Adipose tissue (tissue), 3 donors: ENCODE results near the gene MYO19. TPM values are rescaled to one million over a fixed set of nuclear protein-coding genes. Genes with fewer than 3 reads are reported as not detected.
"Not testable (repeated sequence)": the region's sequence is repeated elsewhere in the genome, so short reads cannot be mapped to it uniquely, and the experiment has no call there.

Source experiments
- H3K27ac ChIP-seq: one replicate; pipeline ENCODE4 v1.5.1; 2013; ENCODE audit warnings: low read depth, low read length
- WGBS, 3 donors: extraction: QIAGEN DNeasy Blood & Tissue Kit; methylation state at CpG; one replicate each; pipeline ENCODE4 v1.1.7; 2013; 5-methylcytosine and 5-hydroxymethylcytosine counted together
- polyA plus RNA-seq, 3 donors: library from polyadenylated mRNA; stranded (reverse); fragments of 200-250 nt; gene quantifications; one replicate each; pipeline ENCODE4 v1.2.3, GENCODE V29; 2013
- donor health status: healthy with polysubstance abuse.
- donor health status: Bipolar disorder and iron deficiency.
- donor health status: healthy.

Gene MYO19
- polyA plus RNA-seq, 3 donors = 16.5 to 18.6 (median 18.5) TPM

- no peak overlapping the region for H3K27ac ChIP-seq
- WGBS, 3 donors = 96 to 98% (median 97%) methylated on average over 3 of the region's 3 CpGs
Measured at GRCh38 chr17:36540696-36541095, 6.0 kb upstream of the MYO19 start.

GRCh38 chr17:36535669-36536081, 1.0 kb upstream of the MYO19 start:
- no peak overlapping the region for H3K27ac ChIP-seq
- WGBS, 3 donors = 6 to 10% (median 9%) methylated on average over 15 of the region's 15 CpGs

DNA sequence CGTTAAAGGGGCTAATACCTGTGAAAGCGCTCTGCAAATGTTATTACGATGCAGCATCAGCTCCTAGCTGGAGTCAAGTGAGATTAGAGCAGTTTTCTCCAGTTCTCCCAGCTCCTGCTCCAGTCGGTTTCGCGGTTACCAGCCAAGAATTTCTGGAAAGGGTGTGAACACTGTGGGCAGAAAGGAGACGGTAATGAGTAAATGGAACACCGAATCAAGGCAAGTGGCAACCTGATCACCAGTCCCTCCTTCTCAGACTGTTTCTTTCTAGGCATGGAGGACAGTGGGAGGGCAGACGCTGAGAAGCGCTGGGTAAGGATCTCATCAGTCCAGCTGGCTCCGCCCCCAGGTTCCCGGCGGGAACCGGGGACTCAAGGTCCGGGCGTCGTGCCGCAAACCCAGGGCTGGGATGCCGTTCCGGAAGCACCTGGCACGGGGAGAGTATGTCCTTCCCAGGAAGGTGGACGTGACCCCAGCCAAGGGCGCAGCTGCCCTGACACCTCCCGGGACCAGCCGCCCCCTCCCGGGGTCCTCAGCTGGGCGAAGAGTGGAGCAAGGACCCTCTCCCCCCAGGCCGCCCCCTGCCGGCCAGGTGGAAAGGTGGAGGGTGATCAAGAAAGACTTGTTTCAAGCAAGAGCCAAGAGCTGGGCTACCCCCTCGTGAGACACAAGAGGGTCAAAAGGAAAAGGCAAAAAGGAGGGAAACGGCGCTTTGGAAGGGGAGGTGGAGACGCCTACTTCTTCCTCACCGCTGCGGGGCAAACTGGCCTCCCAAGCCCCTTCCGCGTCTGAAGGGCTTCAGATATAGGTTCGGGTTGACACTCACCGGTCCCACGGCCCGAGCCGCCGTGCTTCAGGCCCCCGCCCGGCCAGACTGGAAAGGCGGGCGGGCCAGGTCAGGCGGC, 481 bp downstream of the MYO19 start:
- WGBS, 3 donors = 6 to 8% (median 8%) methylated on average over 45 to 48 of the region's 48 CpGs

DNA sequence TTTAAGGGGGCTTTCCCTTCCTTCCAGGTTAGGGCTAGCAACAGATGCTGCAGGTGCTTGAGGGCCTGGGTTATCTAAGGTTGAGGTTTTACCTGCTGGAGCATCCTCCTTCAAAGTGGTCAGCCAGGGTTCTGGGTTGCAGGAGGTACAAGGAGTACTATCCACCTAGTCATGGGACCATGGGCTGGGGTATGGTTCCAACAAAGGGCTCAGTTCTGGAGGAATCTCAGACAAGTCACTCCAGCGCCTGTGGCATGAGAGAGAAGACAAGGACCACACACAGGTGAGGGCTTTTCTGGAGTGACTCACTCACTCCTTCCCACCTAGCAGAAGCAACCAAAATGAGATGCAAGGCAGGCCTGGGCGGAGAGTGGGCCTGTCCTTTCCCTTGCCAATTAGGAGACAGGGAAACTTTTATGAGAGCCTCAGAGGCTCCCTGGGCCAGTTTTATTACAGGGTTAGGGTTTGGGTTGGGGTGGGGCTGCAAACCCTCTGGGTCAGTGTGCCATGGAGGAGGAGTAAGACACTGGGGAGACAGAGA, 2.2 kb downstream of the MYO19 start:
- no peak overlapping the region for H3K27ac ChIP-seq
- 95 to 96% (median 95%) methylated on average over 2 of the region's 2 CpGs for WGBS, 3 donors

More for the DNA sequence above, 481 bp downstream of the MYO19 start:
- H3K27ac ChIP-seq = no peak overlapping the region

GRCh38 chr17:36529121-36529520, 5.5 kb downstream of the MYO19 start:
- H3K27ac ChIP-seq = no peak overlapping the region

- WGBS, 3 donors = 93 to 95% (median 93%) methylated on average over 7 of the region's 7 CpGs
- no peak overlapping the region for H3K27ac ChIP-seq
Measured at GRCh38 chr17:36527621-36528250, 6.9 kb downstream of the MYO19 start.

DNA sequence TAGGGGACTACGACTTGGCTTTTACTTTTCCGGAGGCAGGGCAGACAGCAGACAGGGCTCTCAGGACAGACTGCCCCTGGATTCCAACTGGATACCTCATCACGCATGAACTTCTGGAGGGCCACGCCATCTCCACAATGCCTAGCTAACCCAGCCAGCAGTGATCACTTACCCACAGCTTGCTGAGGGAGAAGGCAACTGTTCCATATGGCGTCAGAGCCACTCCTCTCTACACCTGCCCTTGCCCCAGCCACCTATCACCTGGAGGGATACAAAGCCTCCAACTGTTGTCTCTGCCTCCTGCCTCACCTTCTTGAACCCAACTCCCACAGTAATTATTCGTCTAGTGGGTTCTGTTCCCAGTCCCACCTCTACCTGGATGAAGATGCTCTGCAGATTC, 8.8 kb downstream of the MYO19 start:
- WGBS, 3 donors = 92 to 96% (median 94%) methylated on average over 6 of the region's 6 CpGs
- H3K27ac ChIP-seq = no peak overlapping the region

GRCh38 chr17:36525113-36525512, 9.6 kb downstream of the MYO19 start:
- 92 to 98% (median 94%) methylated on average over 2 of the region's 2 CpGs for WGBS, 3 donors
- no peak overlapping the region for H3K27ac ChIP-seq

DNA sequence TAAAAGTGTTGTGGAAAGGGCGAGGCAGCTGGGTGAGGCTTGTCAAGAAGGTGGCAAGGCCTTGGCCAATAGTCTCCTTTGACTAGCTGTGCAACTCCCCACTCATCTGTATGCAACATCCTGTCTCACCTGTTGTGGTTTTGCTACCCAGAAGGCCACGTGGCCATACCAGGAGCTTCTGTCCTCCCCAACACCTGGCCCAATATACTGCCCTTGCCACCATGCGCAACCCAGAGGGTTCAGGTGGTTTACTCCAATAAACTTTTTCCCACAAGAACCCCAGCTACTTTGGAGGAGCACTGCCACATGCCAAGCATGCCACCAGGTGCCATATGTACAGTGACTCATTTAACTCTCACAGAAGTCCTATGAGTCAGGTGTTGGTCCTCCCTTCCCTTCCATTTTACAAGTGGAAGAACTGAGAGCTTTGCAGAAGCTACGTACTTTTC, 10.2 kb downstream of the MYO19 start:
- H3K27ac ChIP-seq = no peak overlapping the region
- 85 to 96% (median 91%) methylated on average over 4 of the region's 4 CpGs for WGBS, 3 donors

DNA sequence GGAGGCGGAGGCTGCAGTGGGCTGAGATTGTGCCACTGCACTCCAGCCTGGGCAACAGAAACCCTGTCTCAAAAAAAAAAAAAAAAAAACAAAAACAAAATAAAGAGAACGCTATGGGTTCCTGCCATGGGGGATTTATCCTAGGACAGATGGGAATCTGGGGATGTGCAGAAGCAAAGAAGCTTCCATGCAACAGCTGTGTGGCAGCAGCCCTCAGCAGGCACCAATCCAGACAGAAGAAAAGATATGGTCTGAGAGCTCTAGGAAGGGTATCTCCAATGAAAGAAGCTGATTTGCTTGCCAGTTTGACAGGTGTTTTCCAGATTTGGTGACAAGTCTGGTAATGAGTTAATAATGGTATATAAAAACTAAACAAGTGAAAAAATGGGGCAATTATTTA, 11.6 kb downstream of the MYO19 start:
- H3K27ac ChIP-seq = no peak overlapping the region
- WGBS, 3 donors = 96 to 100% (median 98%) methylated on average over 2 of the region's 2 CpGs

DNA sequence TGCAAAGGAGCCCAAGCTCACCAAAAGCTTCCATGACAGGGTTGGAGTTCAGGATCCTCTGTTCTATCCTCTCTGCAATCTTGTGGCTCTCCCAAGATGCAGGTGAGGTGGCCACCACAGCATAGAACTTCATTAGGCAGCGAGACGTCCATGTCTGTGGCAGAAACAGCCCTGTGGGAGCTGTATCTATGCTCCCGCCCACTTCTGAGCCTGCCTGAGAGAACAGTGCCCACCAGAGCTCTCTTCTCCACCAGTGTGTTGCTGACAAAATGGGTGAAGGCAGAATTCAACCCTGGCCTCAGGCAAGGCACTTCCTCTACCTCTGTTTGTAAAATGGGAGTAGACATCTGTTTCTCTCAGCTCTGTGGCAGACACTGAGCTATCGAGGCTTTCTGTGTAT, 18.8 kb downstream of the MYO19 start:
- H3K27ac ChIP-seq = no peak overlapping the region
- WGBS, 3 donors = 87 to 94% (median 93%) methylated on average over 4 of the region's 4 CpGs

- H3K27ac ChIP-seq = no peak overlapping the region
- 93 to 100% (median 95%) methylated on average over 3 of the region's 3 CpGs for WGBS, 3 donors
Measured at GRCh38 chr17:36514856-36515255, 19.8 kb downstream of the MYO19 start.

DNA sequence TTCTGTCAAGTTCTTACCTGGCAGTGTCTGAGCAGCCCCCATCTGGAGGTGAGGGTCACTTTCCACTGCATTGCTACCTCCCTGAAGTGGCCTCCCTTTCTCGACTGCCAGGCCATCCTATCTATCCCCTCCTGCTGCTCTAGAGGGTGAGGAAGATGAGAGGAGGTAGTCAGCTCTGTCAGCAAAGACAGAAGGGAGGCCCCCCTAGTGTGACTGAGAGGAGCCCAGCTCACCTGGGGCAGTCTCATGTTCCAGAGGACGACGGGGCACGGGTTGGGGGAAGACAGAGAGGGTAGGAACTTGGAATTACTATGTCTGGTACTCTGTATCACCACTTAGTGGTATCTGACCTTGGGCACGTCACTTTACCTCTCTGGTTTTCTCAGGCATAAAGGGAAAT, 22.0 kb downstream of the MYO19 start:
- H3K27ac ChIP-seq = no peak overlapping the region
- WGBS, 3 donors = 73 to 92% (median 88%) methylated on average over 5 of the region's 5 CpGs

GRCh38 chr17:36511216-36511615, 23.5 kb downstream of the MYO19 start:
- H3K27ac ChIP-seq = no peak overlapping the region
- 90 to 93% (median 91%) methylated on average over 6 of the region's 6 CpGs for WGBS, 3 donors

DNA sequence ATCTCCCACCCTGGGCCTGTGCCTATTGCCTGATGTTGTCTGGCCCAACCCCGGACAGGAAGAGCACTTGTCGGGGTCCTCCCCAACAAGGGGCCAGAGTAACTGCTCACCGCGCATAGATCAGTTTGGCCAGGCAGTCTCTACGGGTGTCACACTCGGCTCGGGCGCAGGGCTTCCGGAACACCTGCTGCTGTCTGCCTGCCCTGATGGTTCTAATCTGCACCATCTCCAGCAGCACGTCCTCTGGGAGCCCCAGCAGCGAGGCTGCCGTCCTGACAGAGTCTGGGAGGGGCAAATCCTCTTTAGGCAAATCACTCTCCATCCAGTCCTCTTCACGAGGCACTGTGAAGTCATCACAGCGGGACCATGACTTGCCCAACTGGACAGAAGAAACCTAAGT, 24.0 kb downstream of the MYO19 start:
- no peak overlapping the region for H3K27ac ChIP-seq
- WGBS, 3 donors = 87 to 93% (median 88%) methylated on average over 14 of the region's 14 CpGs

DNA sequence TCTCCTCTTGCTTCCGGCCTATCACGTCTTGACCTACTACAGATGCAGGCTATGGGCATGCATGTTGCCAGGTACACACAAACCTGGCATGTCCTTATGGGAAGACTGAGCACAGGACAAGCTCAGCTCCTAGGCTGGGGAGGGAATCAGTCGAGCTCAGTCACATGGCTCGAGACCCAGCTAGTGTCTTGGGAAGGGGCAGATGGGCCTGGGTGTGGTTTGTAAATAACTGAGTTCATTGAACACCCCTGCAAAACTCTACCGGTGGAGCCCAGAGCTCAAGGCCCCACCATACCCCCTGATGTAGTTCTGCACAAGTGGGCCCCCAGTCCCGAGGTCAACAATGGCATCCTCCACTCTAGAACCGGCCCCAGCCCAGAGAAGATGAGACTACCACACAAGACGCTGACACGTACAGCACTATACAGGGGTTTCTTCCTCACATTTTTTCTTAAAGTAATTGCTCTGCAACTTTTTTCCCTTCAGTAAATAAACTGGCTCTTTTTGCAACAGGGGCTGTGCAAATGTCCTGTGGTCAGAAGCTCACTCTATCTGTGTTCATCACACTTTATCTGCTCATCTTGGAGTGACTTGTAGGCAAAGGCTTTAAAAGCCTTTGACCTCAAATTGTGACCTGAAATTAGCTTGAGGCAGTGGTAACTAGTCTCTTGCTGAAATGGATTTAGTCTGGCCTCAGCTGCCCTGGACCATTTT, 25.2 kb downstream of the MYO19 start:
- 94 to 96% (median 94%) methylated on average over 9 of the region's 9 CpGs for WGBS, 3 donors
- H3K27ac ChIP-seq = no peak overlapping the region

- 84 to 97% (median 94%) methylated on average over 2 of the region's 2 CpGs for WGBS, 3 donors
Measured at GRCh38 chr17:36508439-36508838, 26.2 kb downstream of the MYO19 start.

DNA sequence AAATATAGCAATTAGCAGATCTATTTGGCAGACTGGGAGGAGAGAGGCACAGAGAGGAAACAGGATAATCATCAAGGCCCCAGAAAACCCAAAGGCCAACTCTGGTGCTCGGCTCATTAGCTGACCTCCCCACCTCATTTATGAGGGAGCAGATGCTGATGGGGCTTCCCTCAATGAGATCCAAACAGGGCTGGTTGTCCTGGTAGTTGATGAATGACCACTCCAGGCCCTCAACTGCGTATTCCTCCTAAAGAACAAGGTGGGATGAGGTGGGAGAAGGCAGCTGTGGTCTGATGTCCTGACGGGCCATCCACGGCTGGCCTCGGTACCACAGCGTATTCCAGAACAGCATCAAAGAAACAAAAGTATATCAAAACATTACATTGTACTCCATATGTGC, 27.4 kb downstream of the MYO19 start:
- no peak overlapping the region for H3K27ac ChIP-seq
- WGBS, 3 donors = 88 to 94% (median 94%) methylated on average over 6 of the region's 6 CpGs

More at GRCh38 chr17:36508439-36508838, 26.2 kb downstream of the MYO19 start:
- not testable (repeated sequence) for H3K27ac ChIP-seq

- H3K27ac ChIP-seq = no peak overlapping the region
- WGBS, 3 donors = 87 to 98% (median 96%) methylated on average over 11 of the region's 11 CpGs
Measured at GRCh38 chr17:36506831-36507230, 27.8 kb downstream of the MYO19 start.
